HG03066 (cell line): ENCODE measurements around the gene HS2ST1.
"Not testable (repeated sequence)": the region's sequence is repeated elsewhere in the genome, so short reads cannot be mapped to it uniquely, and the experiment has no call there.

Experiments
- ATAC-seq: cut with Tn5 transposase; IDR thresholded peaks from one replicate; pipeline ENCODE4 v1.9.1; 2021; ENCODE audit warnings: low read depth; ENCODE audit not compliant: unreplicated experiment

HS2ST1 gene

GRCh38 chr1:86924324-86924960 is 10.0 kb downstream of the HS2ST1 start:
- no peak for ATAC-seq

- no peak for ATAC-seq
These were observed 11.3 kb downstream of the HS2ST1 start for GRCh38 chr1:86925742-86926141.

- ATAC-seq, result no peak
These were observed 12.4 kb downstream of the HS2ST1 start for GRCh38 chr1:86926883-86927282.

- no peak for ATAC-seq
These were observed 14.4 kb downstream of the HS2ST1 start for GRCh38 chr1:86928819-86929218.

GRCh38 chr1:86933051-86933450 is 18.6 kb downstream of the HS2ST1 start:
- no peak for ATAC-seq

GRCh38 chr1:86933562-86934377 is 19.3 kb downstream of the HS2ST1 start:
- no peak for ATAC-seq

- no peak for ATAC-seq
These were observed 24.0 kb downstream of the HS2ST1 start for GRCh38 chr1:86938450-86938849.

GRCh38 chr1:86938855-86939254 is 24.4 kb downstream of the HS2ST1 start:
- ATAC-seq, result no peak

- no peak for ATAC-seq
These were observed 25.0 kb downstream of the HS2ST1 start for GRCh38 chr1:86939406-86939805.

GRCh38 chr1:86940599-86940998 is 26.2 kb downstream of the HS2ST1 start:
- no peak for ATAC-seq

- no peak for ATAC-seq
These were observed 27.6 kb downstream of the HS2ST1 start for GRCh38 chr1:86942042-86942441.

GRCh38 chr1:86942743-86943142 is 28.3 kb downstream of the HS2ST1 start:
- no peak for ATAC-seq

GRCh38 chr1:86948212-86948611 is 33.8 kb downstream of the HS2ST1 start:
- no peak for ATAC-seq

GRCh38 chr1:86950712-86951419 is 36.4 kb downstream of the HS2ST1 start:
- no peak for ATAC-seq

GRCh38 chr1:86951430-86951829 is 37.0 kb downstream of the HS2ST1 start:
- ATAC-seq, result no peak

GRCh38 chr1:86953167-86953566 is 38.7 kb downstream of the HS2ST1 start:
- no peak for ATAC-seq

- ATAC-seq, result no peak
These were observed 41.2 kb downstream of the HS2ST1 start for GRCh38 chr1:86955678-86956077.

- no peak for ATAC-seq
These were observed 41.8 kb downstream of the HS2ST1 start for GRCh38 chr1:86956221-86956620.

GRCh38 chr1:86957221-86957620 is 42.8 kb downstream of the HS2ST1 start:
- no peak for ATAC-seq

- ATAC-seq, result no peak
These were observed 46.1 kb downstream of the HS2ST1 start for GRCh38 chr1:86960548-86960947.

- ATAC-seq, result not testable (repeated sequence)
These were observed 49.4 kb downstream of the HS2ST1 start for GRCh38 chr1:86963841-86964240.
